Testis (tissue), 3 donors: Measurements from ENCODE around the gene MAN1B1. TPM values are rescaled to one million over a fixed set of nuclear protein-coding genes. Genes with fewer than 3 reads are reported as not detected.

Experiments
- DNase-seq: peaks from one replicate; pipeline ENCODE4 v3.0.0-alpha.2; 2019
- H3K27ac ChIP-seq, 2 donors: fragments of 200-600 bp; sonication (generic); one replicate each; pipeline ENCODE4 v1.5.1; 2019
- H3K27me3 ChIP-seq: fragments of 200-600 bp; sonication (generic); one replicate; pipeline ENCODE4 v1.5.1; 2019
- H3K36me3 ChIP-seq: fragments of 200-600 bp; sonication (generic); one replicate; pipeline ENCODE4 v1.5.1; 2017; ENCODE audit warnings: low read depth; ENCODE audit errors: missing control alignments
- H3K4me1 ChIP-seq: fragments of 200-600 bp; sonication (generic); one replicate; pipeline ENCODE4 v1.5.1; 2019
- H3K4me3 ChIP-seq, 2 donors: fragments of 200-600 bp; sonication (generic); one replicate each; pipeline ENCODE4 v1.5.1; 2017 to 2019
- H3K9me3 ChIP-seq: fragments of 200-600 bp; sonication (generic); one replicate; pipeline ENCODE4 v1.5.1; 2017
- POLR2A ChIP-seq: fragments of 450-650 bp; IDR thresholded peaks from one replicate; pipeline ENCODE4 v1.6.1; 2017; ENCODE audit warnings: antibody characterized with exemption, mild to moderate bottlenecking, moderate library complexity
- WGBS, 2 donors: methylation state at CpG; one replicate each; pipeline ENCODE4 v1.1.5; 2018; 5-methylcytosine and 5-hydroxymethylcytosine counted together
- intact Hi-C: fragments of 100-400 bp; cut with DNase I; formaldehyde crosslinking; loops from one replicate; pipeline ENCODE4 v1.15.1; 2023; ENCODE audit warnings: low total_unique reads
- polyA plus RNA-seq: library from polyadenylated mRNA; stranded (reverse); fragments of 350-450 nt; fragmentation: Illumina TruSeq; extraction: RNeasy Lipid Tissue Mini Kit (QIAGEN cat#74804); gene quantifications from one replicate; pipeline ENCODE4 v1.2.3, GENCODE V29; 2014; ENCODE audit warnings: low read depth, low replicate concordance; ENCODE audit not compliant: insufficient read depth
- total RNA-seq, 2 donors: library from RNA; depleted of rRNA; stranded (reverse); fragments of >200 nt; gene quantifications; one replicate each; pipeline ENCODE4 v1.2.3, GENCODE V29; 2016
- TF ChIP-seq, protein P1 (sequence below), 3 experiments: fragments of 450-650 bp in 2 of 3; fragments of 200-600 bp in 1 of 3; sonication (generic) in 1 of 3; IDR thresholded peaks; one replicate each; pipeline ENCODE4 v1.5.1; 2016 to 2019; ENCODE audit warnings: antibody characterized with exemption in 3 of 3, mild to moderate bottlenecking in 2 of 3, moderate library complexity in 1 of 3

MAN1B1 gene
- total and polyA plus RNA-seq, 3 donors from 2014 or later, result 62.2 to 124 (median 122) TPM

GRCh38 chr9:137080260-137081122, 6.3 kb upstream of the MAN1B1 start:
- no peak for DNase-seq
- WGBS, 2 donors, result 91 to 94% methylated on average over 10 to 24 of the region's 24 CpGs
- TF ChIP-seq POLR2A, result no peak
- TF ChIP-seq, protein P1, sequence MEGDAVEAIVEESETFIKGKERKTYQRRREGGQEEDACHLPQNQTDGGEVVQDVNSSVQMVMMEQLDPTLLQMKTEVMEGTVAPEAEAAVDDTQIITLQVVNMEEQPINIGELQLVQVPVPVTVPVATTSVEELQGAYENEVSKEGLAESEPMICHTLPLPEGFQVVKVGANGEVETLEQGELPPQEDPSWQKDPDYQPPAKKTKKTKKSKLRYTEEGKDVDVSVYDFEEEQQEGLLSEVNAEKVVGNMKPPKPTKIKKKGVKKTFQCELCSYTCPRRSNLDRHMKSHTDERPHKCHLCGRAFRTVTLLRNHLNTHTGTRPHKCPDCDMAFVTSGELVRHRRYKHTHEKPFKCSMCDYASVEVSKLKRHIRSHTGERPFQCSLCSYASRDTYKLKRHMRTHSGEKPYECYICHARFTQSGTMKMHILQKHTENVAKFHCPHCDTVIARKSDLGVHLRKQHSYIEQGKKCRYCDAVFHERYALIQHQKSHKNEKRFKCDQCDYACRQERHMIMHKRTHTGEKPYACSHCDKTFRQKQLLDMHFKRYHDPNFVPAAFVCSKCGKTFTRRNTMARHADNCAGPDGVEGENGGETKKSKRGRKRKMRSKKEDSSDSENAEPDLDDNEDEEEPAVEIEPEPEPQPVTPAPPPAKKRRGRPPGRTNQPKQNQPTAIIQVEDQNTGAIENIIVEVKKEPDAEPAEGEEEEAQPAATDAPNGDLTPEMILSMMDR (IDR thresholded peaks at IDR 0.05), result no peak
- H3K9me3 ChIP-seq, result no peaks in the 10 kb centered on the region
- no peak overlapping the region for H3K4me3 ChIP-seq
- no peaks in the 10 kb centered on the region for H3K27me3 ChIP-seq
- peaks cover 18% of the 10 kb centered on the region for H3K4me1 ChIP-seq
- H3K27ac ChIP-seq, result no peak overlapping the region
- no peaks in the 10 kb centered on the region for H3K36me3 ChIP-seq
- intact Hi-C loops, result no loop called here

- no peak overlapping the region for H3K27ac ChIP-seq
- 91 to 100% methylated on average over 6 to 14 of the region's 16 CpGs for WGBS, 2 donors
- no peaks in the 10 kb centered on the region for H3K36me3 ChIP-seq
- TF ChIP-seq, protein P1 (IDR thresholded peaks at IDR 0.05), result no peak
- TF ChIP-seq POLR2A, result no peak
- DNase-seq, result no peak
- no peaks in the 10 kb centered on the region for H3K27me3 ChIP-seq
- peaks cover 21% of the 10 kb centered on the region for H3K4me1 ChIP-seq
- intact Hi-C loops, result no loop called here
- H3K4me3 ChIP-seq, result no peak overlapping the region
- H3K9me3 ChIP-seq, result no peaks in the 10 kb centered on the region
Observed at GRCh38 chr9:137082222-137082924, 4.4 kb upstream of the MAN1B1 start.

GRCh38 chr9:137082925-137083290, 3.9 kb upstream of the MAN1B1 start:
- WGBS, 2 donors, result 83 to 91% methylated on average over 8 of the region's 8 CpGs
- Histone ChIP-seq H3K4me3 (no peak overlapping the region), H3K9me3 (no peaks in the 10 kb centered on the region), H3K4me1 (peaks cover 26% of the 10 kb centered on the region), H3K36me3 (no peaks in the 10 kb centered on the region), H3K27ac (no peak overlapping the region), H3K27me3 (no peaks in the 10 kb centered on the region)
- TF ChIP-seq, protein P1 (IDR thresholded peaks at IDR 0.05), result no peak
- TF ChIP-seq POLR2A, result no peak
- intact Hi-C loops, result no loop called here
- no peak for DNase-seq

DNA sequence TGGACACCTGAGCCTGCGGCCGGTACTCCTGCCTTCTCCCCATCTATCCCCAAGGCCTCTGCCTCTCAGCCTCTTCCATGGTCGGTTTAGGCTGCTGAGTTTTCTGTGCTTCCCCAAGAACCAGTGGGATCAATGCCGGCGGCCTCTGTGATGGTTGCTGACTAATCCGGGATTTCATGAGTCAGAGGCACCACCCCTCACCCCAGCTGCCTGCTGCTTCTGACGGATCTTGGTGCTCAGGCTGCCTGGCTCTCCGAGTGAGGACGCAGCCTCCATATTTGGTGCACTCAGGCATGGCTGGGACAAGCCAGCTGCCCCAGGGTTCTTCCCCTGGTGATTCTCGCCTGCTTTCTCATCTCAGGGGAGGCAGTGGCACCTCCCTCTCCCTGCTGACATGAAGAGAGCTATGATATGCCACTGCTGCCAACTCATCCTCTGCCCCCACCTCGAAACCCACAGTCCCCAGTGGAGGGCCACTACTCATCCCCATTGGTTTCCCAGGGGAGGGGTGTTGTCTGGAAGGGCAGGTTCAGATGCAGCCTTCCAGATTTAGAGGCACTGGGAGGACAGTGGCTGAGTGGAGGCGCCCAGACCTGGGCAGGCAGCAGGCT, 3.3 kb upstream of the MAN1B1 start:
- no peak for DNase-seq
- no peak overlapping the region for H3K27ac ChIP-seq

More for the DNA sequence above, 3.3 kb upstream of the MAN1B1 start:
- H3K4me1 ChIP-seq, result peaks cover 25% of the 10 kb centered on the region
- H3K4me3 ChIP-seq, result no peak overlapping the region
- 75 to 86% methylated on average over 8 to 12 of the region's 12 CpGs for WGBS, 2 donors
- intact Hi-C loops, result no loop called here
- no peaks in the 10 kb centered on the region for H3K36me3 ChIP-seq
- H3K9me3 ChIP-seq, result no peaks in the 10 kb centered on the region
- no peak for TF ChIP-seq POLR2A
- TF ChIP-seq, protein P1 (IDR thresholded peaks at IDR 0.05), result no peak
- no peaks in the 10 kb centered on the region for H3K27me3 ChIP-seq
